SKM-1 treated with dmso at 0.1 percent for 144 hours (cell line): ENCODE results near the gene PCSK4.
A peak's percentile ranks its signal among the peaks of the same experiment; 100 is the strongest.
"Not testable (repeated sequence)": the region's sequence is repeated elsewhere in the genome, so short reads cannot be mapped to it uniquely, and the experiment has no call there.

Source experiments
- DNase-seq: peaks from one replicate; lab custom pipeline; 2025; ENCODE audit not compliant: unreplicated experiment; lab: John Stamatoyannopoulos, UW

PCSK4 gene

GRCh38 chr19:1490311-1491113, at the start of gene PCSK4:
PCSK4 (minus strand) TSS chr19:1490350; CDS start chr19:1490346, 4 bp downstream.
- DNase-seq: peak; percentile 98

- DNase-seq: not testable (repeated sequence)
These were observed 49.6 kb upstream of the PCSK4 start for GRCh38 chr19:1539749-1540148.

- DNase-seq: no peak
These were observed 48.8 kb upstream of the PCSK4 start for GRCh38 chr19:1538978-1539377.

GRCh38 chr19:1535699-1536098, 45.5 kb upstream of the PCSK4 start:
- not testable (repeated sequence) for DNase-seq

GRCh38 chr19:1534972-1535371, 44.8 kb upstream of the PCSK4 start:
- no peak for DNase-seq

GRCh38 chr19:1533510-1534150, 43.5 kb upstream of the PCSK4 start:
- no peak for DNase-seq

- DNase-seq: no peak
These were observed 41.9 kb upstream of the PCSK4 start for GRCh38 chr19:1532003-1532402.

- DNase-seq: no peak
These were observed 41.4 kb upstream of the PCSK4 start for GRCh38 chr19:1531587-1531986.

GRCh38 chr19:1530856-1531255, 40.7 kb upstream of the PCSK4 start:
- not testable (repeated sequence) for DNase-seq

- DNase-seq: no peak
These were observed 39.3 kb upstream of the PCSK4 start for GRCh38 chr19:1529430-1529816.

- DNase-seq: no peak
These were observed 38.7 kb upstream of the PCSK4 start for GRCh38 chr19:1528596-1529429.

- no peak for DNase-seq
These were observed 37.6 kb upstream of the PCSK4 start for GRCh38 chr19:1527650-1528309.

- DNase-seq: no peak
These were observed 37.0 kb upstream of the PCSK4 start for GRCh38 chr19:1526979-1527649.

GRCh38 chr19:1526066-1526778, 36.1 kb upstream of the PCSK4 start:
- DNase-seq: no peak

GRCh38 chr19:1525343-1525742, 35.2 kb upstream of the PCSK4 start:
- no peak for DNase-seq

GRCh38 chr19:1524972-1525325, 34.8 kb upstream of the PCSK4 start:
- DNase-seq: no peak

- no peak for DNase-seq
These were observed 34.3 kb upstream of the PCSK4 start for GRCh38 chr19:1524287-1524971.

- DNase-seq: no peak
These were observed 33.5 kb upstream of the PCSK4 start, which contains the start of gene PLK5 for GRCh38 chr19:1523412-1524286. PLK5 (plus strand) TSS chr19:1524077; CDS start chr19:1526997, 2,920 bp downstream.
